A673 (cell line): Measurements from ENCODE around the gene DDX56.

ENCODE experiments used
- EZH2 ChIP-seq: fragments of 200-600 bp; sonication (generic); IDR thresholded peaks from 2 replicates; pipeline ENCODE4 v1.6.1; 2017; ENCODE audit warnings: borderline replicate concordance, low read depth, mild to moderate bottlenecking, mixed read lengths, antibody characterized with exemption, low read length; ENCODE audit not compliant: poor library complexity, severe bottlenecking
- TF ChIP-seq, protein P1 (sequence below): fragments of 300-800, 200-600 bp; sonication (generic); conservative IDR thresholded peaks from 2 replicates; pipeline ENCODE4 v1.5.1; 2017; ENCODE audit warnings: low read depth, mild to moderate bottlenecking, antibody characterized with exemption, low read length, moderate library complexity, mixed read lengths

DNA sequence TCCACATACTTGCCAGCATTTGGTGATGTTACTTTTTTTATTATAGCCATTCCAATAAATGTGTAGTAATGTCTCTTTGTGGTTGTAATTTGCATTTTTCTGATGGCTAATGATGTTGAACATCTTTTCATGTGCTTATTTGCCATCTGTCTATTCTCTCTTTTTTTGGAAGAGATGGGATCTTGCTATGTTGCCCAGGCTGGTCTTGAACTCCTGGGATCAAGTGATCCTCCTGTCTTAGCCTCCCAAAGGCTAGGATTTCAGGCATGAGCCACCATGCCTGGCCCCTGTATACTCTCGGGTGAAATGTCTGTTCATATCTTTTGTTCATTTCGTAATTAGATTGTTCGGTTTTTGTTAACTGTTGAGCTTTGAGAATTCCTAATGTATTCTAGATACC lies 36.1 kb upstream of the DDX56 start:
- TF ChIP-seq EZH2: no peak
- TF ChIP-seq, protein P1, sequence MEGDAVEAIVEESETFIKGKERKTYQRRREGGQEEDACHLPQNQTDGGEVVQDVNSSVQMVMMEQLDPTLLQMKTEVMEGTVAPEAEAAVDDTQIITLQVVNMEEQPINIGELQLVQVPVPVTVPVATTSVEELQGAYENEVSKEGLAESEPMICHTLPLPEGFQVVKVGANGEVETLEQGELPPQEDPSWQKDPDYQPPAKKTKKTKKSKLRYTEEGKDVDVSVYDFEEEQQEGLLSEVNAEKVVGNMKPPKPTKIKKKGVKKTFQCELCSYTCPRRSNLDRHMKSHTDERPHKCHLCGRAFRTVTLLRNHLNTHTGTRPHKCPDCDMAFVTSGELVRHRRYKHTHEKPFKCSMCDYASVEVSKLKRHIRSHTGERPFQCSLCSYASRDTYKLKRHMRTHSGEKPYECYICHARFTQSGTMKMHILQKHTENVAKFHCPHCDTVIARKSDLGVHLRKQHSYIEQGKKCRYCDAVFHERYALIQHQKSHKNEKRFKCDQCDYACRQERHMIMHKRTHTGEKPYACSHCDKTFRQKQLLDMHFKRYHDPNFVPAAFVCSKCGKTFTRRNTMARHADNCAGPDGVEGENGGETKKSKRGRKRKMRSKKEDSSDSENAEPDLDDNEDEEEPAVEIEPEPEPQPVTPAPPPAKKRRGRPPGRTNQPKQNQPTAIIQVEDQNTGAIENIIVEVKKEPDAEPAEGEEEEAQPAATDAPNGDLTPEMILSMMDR: no peak
